ENCODE results near the gene HMOX2.

HMOX2 gene

DNA sequence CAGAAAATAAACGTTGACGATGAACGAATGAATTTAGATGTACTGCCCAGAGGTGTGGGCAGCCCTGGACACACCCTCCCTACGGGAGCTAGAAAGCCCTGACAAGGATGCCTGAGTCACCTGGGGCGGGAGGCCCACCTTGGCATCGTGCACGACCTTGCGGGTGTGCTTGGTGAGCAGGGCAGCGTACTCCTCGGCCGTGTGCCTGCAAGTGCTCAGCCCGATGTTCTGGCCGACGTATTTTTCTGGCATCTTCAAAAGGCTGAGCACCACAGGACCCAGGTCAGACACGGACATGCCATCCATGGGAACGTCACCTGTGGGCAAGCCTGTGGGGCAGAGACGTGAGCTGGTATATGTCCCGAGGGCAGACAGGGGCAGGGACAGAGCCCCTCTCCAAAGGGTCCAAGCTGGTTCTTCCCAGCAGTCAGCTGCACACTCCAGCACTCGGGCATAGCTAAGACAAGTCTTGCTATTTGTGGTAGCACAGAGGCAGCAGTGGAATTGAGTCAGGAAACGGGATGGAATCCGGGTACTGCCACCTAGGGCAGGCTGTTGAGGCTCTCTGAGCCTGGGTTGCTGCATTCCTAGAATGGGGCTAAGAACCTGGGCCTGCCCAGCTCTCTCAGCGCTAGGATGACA, 12.6 kb upstream of the HMOX2 start:
- no peak for DNase-seq (ENCODE audit: low read depth in 2 of 2)

DNA sequence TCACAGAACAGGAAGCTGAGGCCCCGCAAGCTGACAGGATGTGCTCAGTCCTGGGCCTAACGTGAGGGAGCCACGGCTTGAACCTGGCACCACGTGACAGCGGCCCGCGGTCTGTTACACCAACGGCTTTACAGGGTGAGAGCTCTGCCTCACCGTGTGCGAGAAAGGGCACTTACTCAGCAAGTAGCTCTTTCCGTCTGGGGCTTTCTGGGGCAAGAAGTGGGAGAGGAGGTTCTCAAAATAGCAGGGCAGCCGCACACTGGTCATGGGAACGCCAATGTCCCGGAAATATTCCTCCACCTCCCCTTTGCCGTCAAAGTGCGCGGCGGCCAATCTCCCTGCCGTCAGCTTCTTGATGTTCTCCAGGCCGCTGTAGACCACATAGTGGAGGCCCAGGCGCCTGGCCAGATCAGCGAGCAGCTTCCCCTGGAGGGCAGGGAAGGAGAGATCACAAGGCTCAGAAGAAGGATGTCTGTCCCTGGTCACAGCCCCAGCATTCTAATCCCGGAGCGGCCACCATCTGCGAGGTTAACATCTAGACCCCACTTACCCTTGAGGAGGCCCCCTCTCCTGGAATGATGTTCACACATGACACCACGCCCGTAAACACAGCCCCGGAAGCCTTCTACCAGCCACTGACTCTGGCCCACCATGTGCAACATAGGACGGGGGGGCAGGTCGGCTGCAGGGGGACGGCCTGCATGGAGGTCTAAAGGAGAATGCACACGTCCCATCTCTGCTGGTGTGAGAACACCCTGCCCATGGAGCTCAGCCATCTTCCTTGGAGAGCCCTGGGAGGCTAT, 10.0 kb upstream of the HMOX2 start:
- no peak for DNase-seq (ENCODE audit: low read depth in 2 of 2)

- DNase-seq (ENCODE audit: low read depth in 2 of 2): no peak
Measured at GRCh38 chr16:4467916-4468315, 8.3 kb upstream of the HMOX2 start.

- DNase-seq (ENCODE audit: low read depth in 2 of 2): no peak
Measured at GRCh38 chr16:4468972-4469371, 7.2 kb upstream of the HMOX2 start.

DNA sequence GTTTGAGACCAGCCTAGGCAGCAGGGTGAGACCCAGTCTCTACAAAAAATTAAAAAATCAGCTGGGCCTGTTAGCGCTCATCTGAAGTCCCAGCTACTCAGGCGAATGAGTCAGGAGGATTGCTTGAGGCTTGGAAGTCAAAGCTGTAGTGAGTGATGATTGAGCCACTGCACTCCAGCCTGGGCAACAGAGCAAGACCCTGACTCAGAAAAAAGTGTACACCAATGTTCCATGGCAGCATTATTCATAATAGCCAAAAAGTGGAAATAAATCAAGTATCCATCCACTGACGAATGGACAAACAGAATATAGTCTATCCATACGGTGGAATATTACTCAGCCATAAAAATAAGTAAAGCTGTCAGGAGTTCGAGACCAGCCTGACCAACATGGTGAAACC, 4.3 kb upstream of the HMOX2 start:
- no peak for DNase-seq (ENCODE audit: low read depth in 2 of 2)

DNA sequence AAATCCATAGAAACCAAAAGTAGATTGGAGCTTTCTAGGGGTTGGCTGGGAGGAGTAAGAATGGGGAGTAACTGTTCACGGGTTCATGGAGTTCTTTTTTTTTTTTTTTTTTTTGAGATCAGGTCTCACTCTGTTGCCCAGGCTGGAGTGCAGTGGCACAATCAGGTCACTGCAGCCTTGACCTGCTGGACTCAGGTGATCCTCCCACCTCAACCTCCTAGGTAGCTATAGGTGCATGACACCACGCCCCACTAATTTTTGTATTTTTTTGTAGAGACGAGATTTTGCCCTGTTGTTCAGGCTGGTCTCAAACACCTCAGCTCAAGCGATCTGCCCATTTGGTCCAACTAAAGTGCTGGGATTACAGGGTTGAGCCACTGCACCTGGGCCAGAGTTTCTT, 3.3 kb upstream of the HMOX2 start:
- DNase-seq (ENCODE audit: low read depth in 2 of 2): no peak

- DNase-seq (ENCODE audit: low read depth in 2 of 2): peak; percentile 79 to 81
Measured at GRCh38 chr16:4474192-4474961, 1.8 kb upstream of the HMOX2 start, which contains the start of gene NMRAL1. TSS of gene NMRAL1 (minus strand) at chr16:4474625. CDS start at chr16:4474132, 493 bp downstream.

DNA sequence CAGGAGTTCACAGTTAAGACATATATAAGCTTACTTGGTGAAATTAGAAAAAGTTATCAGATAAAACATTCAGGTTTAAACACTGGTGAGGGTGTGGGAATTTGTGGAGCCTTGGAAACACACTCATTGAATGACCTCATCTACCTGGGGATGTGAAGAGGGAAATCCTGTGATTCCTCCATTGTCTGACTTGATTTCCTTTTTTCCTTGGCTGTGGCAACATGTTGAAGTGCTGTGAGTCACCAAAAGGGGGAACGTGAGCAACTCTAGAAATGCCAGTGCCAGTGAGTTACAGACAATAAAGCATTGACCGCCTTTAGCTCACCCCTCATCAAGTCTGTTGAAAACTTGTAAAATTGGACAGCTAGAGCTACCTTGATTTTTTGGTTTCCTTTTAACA, 1.8 kb downstream of the HMOX2 start:
- no peak for DNase-seq (ENCODE audit: low read depth in 2 of 2)

DNA sequence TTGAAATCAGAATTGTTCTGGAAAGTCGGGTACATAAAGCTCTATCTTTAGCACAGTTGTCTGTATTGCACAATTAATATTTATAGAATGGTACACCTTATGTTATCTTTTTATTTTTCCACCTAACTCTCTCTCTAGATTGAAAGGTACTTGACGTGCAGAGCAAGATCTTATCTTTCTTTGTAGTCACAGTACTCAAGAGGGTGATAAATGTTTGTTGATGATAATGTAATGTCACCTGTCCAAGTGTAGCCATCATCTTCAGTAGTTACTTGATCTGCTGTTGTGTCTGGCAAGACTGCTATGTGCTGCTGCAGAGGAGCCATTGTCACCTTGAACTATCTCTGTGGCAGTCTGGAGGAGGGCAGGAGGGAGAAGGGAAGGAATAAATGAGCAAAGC, 5.3 kb downstream of the HMOX2 start:
- no peak for DNase-seq (ENCODE audit: low read depth in 2 of 2)

- DNase-seq (ENCODE audit: low read depth in 2 of 2): no peak
Measured at GRCh38 chr16:4481963-4482362, 5.8 kb downstream of the HMOX2 start.

DNA sequence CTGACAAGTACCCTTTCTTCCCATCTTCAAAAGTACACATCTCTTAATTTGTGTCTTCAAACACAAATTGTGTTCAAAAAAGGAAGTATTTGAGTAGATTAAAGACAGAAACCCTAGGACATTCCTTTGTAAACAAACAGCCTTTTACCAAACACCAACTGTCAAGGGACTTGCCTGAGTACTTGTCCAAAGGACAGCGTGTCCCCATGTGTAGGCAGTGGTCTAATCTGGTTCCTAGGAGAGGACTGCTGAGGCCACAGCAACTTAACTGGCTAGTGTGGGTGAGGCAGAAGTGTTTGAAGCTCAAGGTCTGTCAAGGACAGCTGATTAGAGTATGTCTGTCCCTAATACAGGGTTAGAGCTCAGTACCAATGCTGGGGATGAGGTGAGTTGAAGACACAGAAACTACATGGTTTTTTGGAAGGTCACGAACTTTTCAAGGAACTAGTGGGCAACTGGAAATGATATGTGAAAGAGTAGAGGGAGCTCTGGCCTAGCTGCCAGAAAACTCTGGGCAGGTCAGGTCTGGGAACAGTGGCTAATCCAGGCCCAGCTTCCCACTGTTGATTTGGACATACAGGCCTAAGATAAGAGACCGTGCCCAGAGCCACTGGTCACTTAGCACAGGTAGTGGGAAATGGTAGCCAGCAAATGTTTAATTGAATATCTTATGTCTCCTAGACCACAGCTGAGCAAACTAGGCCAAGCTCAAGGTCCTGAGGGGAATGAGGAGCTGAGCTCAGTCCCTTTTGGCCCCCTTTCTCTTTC, 10.1 kb downstream of the HMOX2 start:
- DNase-seq (ENCODE audit: low read depth in 2 of 2): no peak

DNA sequence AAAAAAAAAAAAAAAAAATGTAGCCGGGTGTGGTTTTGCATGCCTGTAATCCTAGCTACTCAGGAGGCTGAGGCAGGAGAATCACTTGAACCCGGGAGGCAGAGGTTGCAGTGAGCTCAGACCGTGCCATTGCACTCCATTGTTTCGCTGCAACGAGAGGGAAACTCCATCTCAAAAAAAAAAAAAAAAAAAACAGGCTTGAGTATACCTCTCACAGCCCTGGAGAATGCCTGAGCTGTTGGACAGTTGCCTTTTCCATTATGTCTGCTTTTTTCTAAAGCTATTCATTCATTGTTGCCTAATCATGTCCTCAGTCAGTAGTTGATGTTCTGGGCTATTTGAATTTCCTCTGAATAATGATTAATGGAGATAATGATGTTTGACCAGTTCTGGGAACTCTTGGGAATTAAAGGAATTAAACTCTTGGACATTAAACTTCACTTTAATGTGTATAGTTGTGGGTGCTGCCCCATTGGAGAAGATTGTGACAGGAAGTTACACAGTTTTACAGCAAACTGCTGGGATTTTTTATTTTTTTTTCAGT, 11.8 kb downstream of the HMOX2 start:
- DNase-seq (ENCODE audit: low read depth in 2 of 2): peak in 1 of 2 experiments; percentile 48

- no peak for DNase-seq (ENCODE audit: low read depth in 2 of 2)
Measured at GRCh38 chr16:4488499-4488967, 12.3 kb downstream of the HMOX2 start.

DNA sequence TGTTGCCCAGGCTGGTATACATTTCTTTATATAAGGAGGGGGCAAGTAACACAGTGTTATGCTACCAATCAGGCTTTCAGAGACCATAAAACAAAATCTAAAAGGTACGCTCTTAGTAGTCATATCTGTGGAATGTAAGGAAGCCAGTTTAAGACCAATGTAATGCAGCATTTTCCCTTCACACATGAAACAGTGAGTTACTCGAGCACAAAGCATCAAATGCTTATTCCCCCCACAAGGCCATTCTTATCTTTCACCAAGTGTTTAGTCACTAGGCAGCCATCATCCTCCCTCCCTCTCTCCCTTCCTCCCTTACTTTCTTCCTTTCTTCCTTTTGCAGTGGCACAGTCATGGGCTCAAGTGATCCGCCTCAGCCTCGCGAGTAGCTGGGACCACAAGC, 12.8 kb downstream of the HMOX2 start:
- peak; percentile 75 for DNase-seq (ENCODE audit: low read depth in 2 of 2)

- no peak for DNase-seq (ENCODE audit: low read depth in 2 of 2)
Measured at GRCh38 chr16:4491898-4492297, 15.7 kb downstream of the HMOX2 start.

- DNase-seq (ENCODE audit: low read depth in 2 of 2): peak; percentile 48 to 49
Measured at GRCh38 chr16:4494746-4495490, 18.7 kb downstream of the HMOX2 start.

GRCh38 chr16:4495766-4496165, 19.6 kb downstream of the HMOX2 start:
- no peak for DNase-seq (ENCODE audit: low read depth in 2 of 2)

- no peak for DNase-seq (ENCODE audit: low read depth in 2 of 2)
Measured at GRCh38 chr16:4496305-4496704, 20.1 kb downstream of the HMOX2 start.

GRCh38 chr16:4498546-4499195, 22.5 kb downstream of the HMOX2 start:
- no peak for DNase-seq (ENCODE audit: low read depth in 2 of 2)

- no peak for DNase-seq (ENCODE audit: low read depth in 2 of 2)
Measured at GRCh38 chr16:4499196-4499555, 23.0 kb downstream of the HMOX2 start.
